Measurements from ENCODE around the gene TNFRSF4.
"Not testable (repeated sequence)": the region's sequence is repeated elsewhere in the genome, so short reads cannot be mapped to it uniquely, and the experiment has no call there.

Gene TNFRSF4

GRCh38 chr1:1179983-1180861 is 33.7 kb downstream of the TNFRSF4 start:
- no peak for DNase-seq

GRCh38 chr1:1179346-1179982 is 34.5 kb downstream of the TNFRSF4 start:
- no peak for DNase-seq

GRCh38 chr1:1178794-1179331 is 35.1 kb downstream of the TNFRSF4 start:
- DNase-seq = no peak

- no peak for DNase-seq
Observed at GRCh38 chr1:1177452-1178206, 36.3 kb downstream of the TNFRSF4 start.

GRCh38 chr1:1176931-1177330 is 37.0 kb downstream of the TNFRSF4 start:
- DNase-seq = no peak

GRCh38 chr1:1176063-1176761 is 37.7 kb downstream of the TNFRSF4 start:
- DNase-seq = not testable (repeated sequence)

GRCh38 chr1:1175221-1176062 is 38.5 kb downstream of the TNFRSF4 start:
- no peak for DNase-seq

GRCh38 chr1:1173793-1174415 is 40.0 kb downstream of the TNFRSF4 start, which contains the start of gene TTLL10:
TTLL10 (plus strand) TSS chr1:1173880; CDS start chr1:1179216, 5,336 bp downstream.
- no peak for DNase-seq

GRCh38 chr1:1173061-1173792 is 40.7 kb downstream of the TNFRSF4 start:
- DNase-seq = no peak

GRCh38 chr1:1171546-1172340 is 42.2 kb downstream of the TNFRSF4 start:
- DNase-seq = no peak

GRCh38 chr1:1171161-1171545 is 42.8 kb downstream of the TNFRSF4 start:
- no peak for DNase-seq

- no peak for DNase-seq
Observed at GRCh38 chr1:1170215-1171091, 43.5 kb downstream of the TNFRSF4 start.

GRCh38 chr1:1169429-1170214 is 44.3 kb downstream of the TNFRSF4 start:
- DNase-seq = no peak

GRCh38 chr1:1168451-1169411 is 45.2 kb downstream of the TNFRSF4 start:
- DNase-seq = no peak

GRCh38 chr1:1167841-1168450 is 46.0 kb downstream of the TNFRSF4 start:
- DNase-seq = no peak

GRCh38 chr1:1167398-1167821 is 46.5 kb downstream of the TNFRSF4 start:
- DNase-seq = no peak

Data from NCI-H2227 treated with DMSO at 0.1 percent for 48 hours (cell line).